Measurements from ENCODE around the gene CTSC. TPM values are rescaled to one million over a fixed set of nuclear protein-coding genes. Genes with fewer than 3 reads are reported as not detected.

CTSC gene
- total RNA-seq, 1 donor from 2014 or later: 84.7 TPM

DNA sequence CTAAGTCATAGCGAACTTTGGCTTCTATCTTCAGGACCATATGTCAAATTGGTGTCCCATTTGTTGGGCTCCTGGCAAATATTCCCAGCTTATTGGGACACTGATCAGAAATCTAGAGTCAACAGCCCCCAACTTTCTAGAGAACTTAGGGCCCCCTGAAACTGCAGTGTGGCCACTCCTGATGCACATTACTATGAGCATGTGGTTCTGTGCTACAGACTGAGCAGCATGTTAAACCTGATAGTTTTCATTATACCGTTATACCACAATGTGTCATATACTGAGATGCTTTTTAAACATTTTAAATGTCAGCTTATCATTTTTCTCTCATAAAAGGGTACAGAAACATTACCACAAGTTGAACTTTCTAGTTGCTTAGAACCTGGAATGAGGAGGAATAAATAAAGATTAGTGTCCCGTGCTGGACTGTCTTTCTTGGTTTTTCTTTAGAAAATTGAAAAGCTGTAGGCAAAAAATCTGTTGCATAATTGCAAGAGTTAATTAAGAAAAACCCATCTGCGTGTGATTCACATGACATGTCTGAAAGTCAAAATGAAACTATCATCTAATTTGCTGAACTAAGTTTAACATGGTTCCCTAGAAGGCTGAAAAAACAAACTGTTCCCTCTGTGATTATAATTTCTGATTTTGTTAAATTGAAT is 16.4 kb upstream of the CTSC start:
- DNase-seq (ENCODE audit: extremely low spot score in 2 of 2): no peak
- intact Hi-C loops (cut with DNase I): no loop called here
- TF ChIP-seq, protein P1, sequence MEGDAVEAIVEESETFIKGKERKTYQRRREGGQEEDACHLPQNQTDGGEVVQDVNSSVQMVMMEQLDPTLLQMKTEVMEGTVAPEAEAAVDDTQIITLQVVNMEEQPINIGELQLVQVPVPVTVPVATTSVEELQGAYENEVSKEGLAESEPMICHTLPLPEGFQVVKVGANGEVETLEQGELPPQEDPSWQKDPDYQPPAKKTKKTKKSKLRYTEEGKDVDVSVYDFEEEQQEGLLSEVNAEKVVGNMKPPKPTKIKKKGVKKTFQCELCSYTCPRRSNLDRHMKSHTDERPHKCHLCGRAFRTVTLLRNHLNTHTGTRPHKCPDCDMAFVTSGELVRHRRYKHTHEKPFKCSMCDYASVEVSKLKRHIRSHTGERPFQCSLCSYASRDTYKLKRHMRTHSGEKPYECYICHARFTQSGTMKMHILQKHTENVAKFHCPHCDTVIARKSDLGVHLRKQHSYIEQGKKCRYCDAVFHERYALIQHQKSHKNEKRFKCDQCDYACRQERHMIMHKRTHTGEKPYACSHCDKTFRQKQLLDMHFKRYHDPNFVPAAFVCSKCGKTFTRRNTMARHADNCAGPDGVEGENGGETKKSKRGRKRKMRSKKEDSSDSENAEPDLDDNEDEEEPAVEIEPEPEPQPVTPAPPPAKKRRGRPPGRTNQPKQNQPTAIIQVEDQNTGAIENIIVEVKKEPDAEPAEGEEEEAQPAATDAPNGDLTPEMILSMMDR (IDR thresholded peaks at IDR 0.05): no peak
- TF ChIP-seq POLR2AphosphoS5 (IDR thresholded peaks at IDR 0.05; ENCODE audit: insufficient read depth in 1 of 2, low read depth in 1 of 2): no peak
- no peak for TF ChIP-seq POLR2A (IDR thresholded peaks at IDR 0.05)
- no peak overlapping the region for H3K4me3 ChIP-seq
- no peaks in the 10 kb centered on the region for H3K36me3 ChIP-seq
- H3K27me3 ChIP-seq: no peaks in the 10 kb centered on the region
- H3K9me3 ChIP-seq: no peaks in the 10 kb centered on the region
- no peak overlapping the region for H3K27ac ChIP-seq
- peaks cover 9% of the 10 kb centered on the region for H3K4me1 ChIP-seq

DNA sequence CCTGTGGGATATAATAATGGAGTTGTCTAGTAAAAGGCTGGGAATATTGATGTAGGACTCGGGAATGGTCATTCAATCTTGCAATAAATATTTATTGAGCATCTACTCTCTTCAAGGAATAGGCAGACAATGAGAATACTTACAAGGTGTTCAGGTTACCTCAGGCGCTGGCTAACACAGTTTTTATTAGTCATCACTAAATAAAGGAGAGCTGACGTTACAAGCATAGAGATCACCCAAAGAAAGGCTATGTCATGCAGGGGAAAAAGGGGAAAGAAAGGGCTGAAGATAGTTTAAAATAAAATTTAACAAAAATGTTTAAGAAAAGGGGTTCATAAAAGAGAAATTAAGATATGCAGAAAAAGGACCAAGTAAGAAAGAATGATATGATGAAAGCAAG is 15.8 kb upstream of the CTSC start:
- no peak for DNase-seq (ENCODE audit: extremely low spot score in 2 of 2)

DNA sequence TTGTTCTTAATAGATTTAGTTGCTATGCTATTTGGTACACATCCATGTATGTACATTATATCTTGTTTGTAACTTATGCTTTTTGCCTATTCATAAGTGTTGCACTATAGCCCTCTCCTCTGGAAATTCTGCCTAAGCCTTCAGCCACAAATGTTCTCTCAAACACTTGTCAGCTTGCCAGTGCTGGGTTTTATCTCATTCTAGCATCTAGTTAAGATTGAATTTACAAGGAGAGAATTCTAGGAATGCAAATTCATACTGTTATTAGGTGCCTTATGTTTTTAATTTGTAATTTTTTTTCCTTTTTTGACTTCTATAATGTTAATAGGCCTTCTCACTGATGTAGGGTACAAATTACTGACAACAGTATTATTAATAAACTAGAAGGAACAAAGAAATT is 14.6 kb upstream of the CTSC start:
- intact Hi-C loops (cut with DNase I): no loop called here
- no peak for DNase-seq (ENCODE audit: extremely low spot score in 2 of 2)
- H3K4me1 ChIP-seq: peaks cover under 1% of the 10 kb centered on the region
- no peak overlapping the region for H3K27ac ChIP-seq
- no peaks in the 10 kb centered on the region for H3K9me3 ChIP-seq
- TF ChIP-seq POLR2A (IDR thresholded peaks at IDR 0.05) (no peak), POLR2AphosphoS5 (IDR thresholded peaks at IDR 0.05; ENCODE audit: insufficient read depth in 1 of 2, low read depth in 1 of 2) (no peak)
- TF ChIP-seq, protein P1 (IDR thresholded peaks at IDR 0.05): no peak
- no peak overlapping the region for H3K4me3 ChIP-seq
- no peaks in the 10 kb centered on the region for H3K27me3 ChIP-seq
- H3K36me3 ChIP-seq: no peaks in the 10 kb centered on the region

More for the DNA sequence above, 15.8 kb upstream of the CTSC start:
- peaks cover 9% of the 10 kb centered on the region for H3K4me1 ChIP-seq
- intact Hi-C loops (cut with DNase I): no loop called here
- no peaks in the 10 kb centered on the region for H3K36me3 ChIP-seq
- no peak for TF ChIP-seq POLR2A (IDR thresholded peaks at IDR 0.05)
- TF ChIP-seq POLR2AphosphoS5 (IDR thresholded peaks at IDR 0.05; ENCODE audit: insufficient read depth in 1 of 2, low read depth in 1 of 2): no peak
- TF ChIP-seq, protein P1 (IDR thresholded peaks at IDR 0.05): no peak
- H3K27me3 ChIP-seq: no peaks in the 10 kb centered on the region
- no peaks in the 10 kb centered on the region for H3K9me3 ChIP-seq
- H3K27ac ChIP-seq: no peak overlapping the region
- H3K4me3 ChIP-seq: no peak overlapping the region

DNA sequence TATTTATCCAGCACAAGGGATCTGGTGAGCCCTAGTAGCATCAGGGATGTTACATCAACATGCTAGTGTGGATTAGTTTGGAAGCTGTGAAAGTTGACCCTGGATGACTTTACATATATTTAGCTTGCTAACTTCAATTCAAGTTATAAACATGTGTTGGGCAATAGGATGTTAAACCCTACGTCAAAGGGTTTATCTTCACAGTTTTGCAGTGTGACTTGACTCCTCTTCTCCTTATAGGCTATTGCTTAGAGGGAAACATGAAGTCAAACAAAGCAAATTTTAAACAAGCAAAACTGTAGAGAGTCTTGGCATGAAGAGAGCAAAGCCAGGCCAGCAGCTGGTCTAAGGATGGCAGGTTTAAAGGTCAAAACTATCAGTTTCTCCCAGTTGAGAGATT is 11.3 kb upstream of the CTSC start:
- H3K27ac ChIP-seq: no peak overlapping the region
- intact Hi-C loops (cut with DNase I): no loop called here

DNA sequence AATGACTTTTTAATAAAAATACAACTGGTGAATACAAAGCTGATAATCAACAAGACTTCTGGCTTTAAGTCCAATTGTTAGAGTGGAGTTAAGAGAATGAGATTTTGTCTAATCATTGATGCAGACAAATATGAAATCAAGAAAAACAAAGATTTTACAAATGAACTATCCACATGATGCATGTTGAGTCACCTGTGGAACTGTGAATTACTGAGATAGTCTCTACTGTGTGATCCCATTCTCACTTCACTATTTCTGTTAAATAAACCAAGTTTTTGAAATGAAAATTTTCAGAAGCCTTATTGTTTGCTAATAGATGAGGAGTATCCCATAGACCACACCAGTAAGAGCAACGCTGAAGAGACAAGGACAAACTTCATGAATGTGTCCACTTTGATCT is 8.4 kb upstream of the CTSC start:
- H3K4me1 ChIP-seq: no peaks in the 10 kb centered on the region
- H3K4me3 ChIP-seq: no peak overlapping the region
- H3K36me3 ChIP-seq: no peaks in the 10 kb centered on the region
- no peak for DNase-seq (ENCODE audit: extremely low spot score in 2 of 2)
- TF ChIP-seq, protein P1 (IDR thresholded peaks at IDR 0.05): no peak
- TF ChIP-seq POLR2AphosphoS5 (IDR thresholded peaks at IDR 0.05; ENCODE audit: insufficient read depth in 1 of 2, low read depth in 1 of 2) (no peak), POLR2A (IDR thresholded peaks at IDR 0.05) (no peak)
- no peaks in the 10 kb centered on the region for H3K9me3 ChIP-seq
- intact Hi-C loops (cut with DNase I): no loop called here
- no peaks in the 10 kb centered on the region for H3K27me3 ChIP-seq
- no peak overlapping the region for H3K27ac ChIP-seq

More for the DNA sequence above, 11.3 kb upstream of the CTSC start:
- no peaks in the 10 kb centered on the region for H3K27me3 ChIP-seq
- no peaks in the 10 kb centered on the region for H3K36me3 ChIP-seq
- no peak for DNase-seq (ENCODE audit: extremely low spot score in 2 of 2)
- TF ChIP-seq, protein P1 (IDR thresholded peaks at IDR 0.05): no peak
- TF ChIP-seq POLR2A (IDR thresholded peaks at IDR 0.05): no peak
- no peak for TF ChIP-seq POLR2AphosphoS5 (IDR thresholded peaks at IDR 0.05; ENCODE audit: insufficient read depth in 1 of 2, low read depth in 1 of 2)
- H3K9me3 ChIP-seq: no peaks in the 10 kb centered on the region
- H3K4me1 ChIP-seq: no peaks in the 10 kb centered on the region
- no peak overlapping the region for H3K4me3 ChIP-seq
